ENCODE results near the gene NPAS2. TPM values are rescaled to one million over a fixed set of nuclear protein-coding genes. Genes with fewer than 3 reads are reported as not detected.

NPAS2 gene
- total and polyA plus RNA-seq, 2 of the 8 experiments (the other 6 are each of a cell fraction or from before 2014, with no cell fraction given): 1.8 to 1.9 TPM

DNA sequence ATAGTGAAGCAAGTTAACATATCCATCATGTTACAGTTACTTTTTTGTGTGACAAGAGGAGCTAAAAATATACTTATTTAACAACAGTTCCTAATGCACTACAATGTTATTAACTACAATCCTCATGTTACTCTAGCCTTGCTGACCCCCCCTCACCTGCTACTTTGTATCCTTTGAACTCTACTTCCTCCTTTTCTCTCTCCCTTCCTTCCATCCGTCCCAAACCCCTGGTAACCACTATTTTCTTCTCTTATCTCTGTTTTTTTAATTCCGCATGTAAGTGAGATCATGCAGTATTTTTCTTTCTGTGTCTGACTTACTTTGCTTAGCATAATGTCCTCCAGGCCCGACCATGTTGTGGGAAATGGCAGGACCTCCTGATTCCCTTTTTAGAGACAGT is 59.4 kb downstream of the NPAS2 start (continued):
- TF ChIP-seq, protein P1, sequence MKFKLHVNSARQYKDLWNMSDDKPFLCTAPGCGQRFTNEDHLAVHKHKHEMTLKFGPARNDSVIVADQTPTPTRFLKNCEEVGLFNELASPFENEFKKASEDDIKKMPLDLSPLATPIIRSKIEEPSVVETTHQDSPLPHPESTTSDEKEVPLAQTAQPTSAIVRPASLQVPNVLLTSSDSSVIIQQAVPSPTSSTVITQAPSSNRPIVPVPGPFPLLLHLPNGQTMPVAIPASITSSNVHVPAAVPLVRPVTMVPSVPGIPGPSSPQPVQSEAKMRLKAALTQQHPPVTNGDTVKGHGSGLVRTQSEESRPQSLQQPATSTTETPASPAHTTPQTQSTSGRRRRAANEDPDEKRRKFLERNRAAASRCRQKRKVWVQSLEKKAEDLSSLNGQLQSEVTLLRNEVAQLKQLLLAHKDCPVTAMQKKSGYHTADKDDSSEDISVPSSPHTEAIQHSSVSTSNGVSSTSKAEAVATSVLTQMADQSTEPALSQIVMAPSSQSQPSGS (IDR thresholded peaks at IDR 0.05; ENCODE audit: low read length): no peak
- TF ChIP-seq JUND (IDR thresholded peaks at IDR 0.05; ENCODE audit: low read length): no peak
- no peak for TF ChIP-seq CEBPB (IDR thresholded peaks at IDR 0.05; ENCODE audit: low read depth, low read length)
- no peak for TF ChIP-seq ZNF274 (IDR thresholded peaks at IDR 0.05; ENCODE audit: borderline replicate concordance, extremely low read depth, low read length)
- no peak for TF ChIP-seq CHD1 (IDR thresholded peaks at IDR 0.05; ENCODE audit: low read depth, low read length)
- TF ChIP-seq RBBP5 (IDR thresholded peaks at IDR 0.05; ENCODE audit: borderline replicate concordance, low read depth, low read length): no peak

All from H1 (cell line).